ENCODE data around the gene UNC5CL. TPM values are rescaled to one million over a fixed set of nuclear protein-coding genes. Genes with fewer than 3 reads are reported as not detected.

UNC5CL gene
- total RNA-seq, 1 donor: under 0.01 TPM

DNA sequence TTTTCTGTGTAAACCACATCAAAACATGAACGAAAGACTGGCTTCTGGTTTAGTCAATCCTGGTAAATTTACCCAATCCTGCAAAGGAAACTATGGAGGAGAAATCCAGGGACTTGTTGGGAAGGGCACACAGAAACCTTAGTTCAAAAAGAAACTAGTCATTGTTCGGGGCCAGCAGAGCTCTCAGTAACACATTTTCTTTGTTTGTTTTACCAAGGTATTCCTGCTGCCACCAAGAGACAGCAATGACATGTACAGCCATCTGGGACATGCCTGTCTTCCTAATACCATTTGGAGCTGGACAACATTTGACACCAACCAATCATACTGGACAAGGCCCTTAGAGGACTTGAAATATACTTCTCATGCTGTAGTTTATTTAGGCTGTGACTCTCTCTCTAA, 24.9 kb upstream of the UNC5CL start:
- H3K4me3 ChIP-seq (ENCODE audit: low read depth, low read length): no peak overlapping the region
- TF ChIP-seq, protein P1, sequence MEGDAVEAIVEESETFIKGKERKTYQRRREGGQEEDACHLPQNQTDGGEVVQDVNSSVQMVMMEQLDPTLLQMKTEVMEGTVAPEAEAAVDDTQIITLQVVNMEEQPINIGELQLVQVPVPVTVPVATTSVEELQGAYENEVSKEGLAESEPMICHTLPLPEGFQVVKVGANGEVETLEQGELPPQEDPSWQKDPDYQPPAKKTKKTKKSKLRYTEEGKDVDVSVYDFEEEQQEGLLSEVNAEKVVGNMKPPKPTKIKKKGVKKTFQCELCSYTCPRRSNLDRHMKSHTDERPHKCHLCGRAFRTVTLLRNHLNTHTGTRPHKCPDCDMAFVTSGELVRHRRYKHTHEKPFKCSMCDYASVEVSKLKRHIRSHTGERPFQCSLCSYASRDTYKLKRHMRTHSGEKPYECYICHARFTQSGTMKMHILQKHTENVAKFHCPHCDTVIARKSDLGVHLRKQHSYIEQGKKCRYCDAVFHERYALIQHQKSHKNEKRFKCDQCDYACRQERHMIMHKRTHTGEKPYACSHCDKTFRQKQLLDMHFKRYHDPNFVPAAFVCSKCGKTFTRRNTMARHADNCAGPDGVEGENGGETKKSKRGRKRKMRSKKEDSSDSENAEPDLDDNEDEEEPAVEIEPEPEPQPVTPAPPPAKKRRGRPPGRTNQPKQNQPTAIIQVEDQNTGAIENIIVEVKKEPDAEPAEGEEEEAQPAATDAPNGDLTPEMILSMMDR (IDR thresholded peaks at IDR 0.05; ENCODE audit: insufficient read depth, low read depth, low read length): no peak
- no peak for DNase-seq (ENCODE audit: low read depth)

GRCh38 chr6:41062056-41062455, 23.0 kb upstream of the UNC5CL start:
- no peak for DNase-seq (ENCODE audit: low read depth)
- no peak overlapping the region for H3K4me3 ChIP-seq (ENCODE audit: low read depth, low read length)
- TF ChIP-seq, protein P1 (IDR thresholded peaks at IDR 0.05; ENCODE audit: insufficient read depth, low read depth, low read length): no peak

DNA sequence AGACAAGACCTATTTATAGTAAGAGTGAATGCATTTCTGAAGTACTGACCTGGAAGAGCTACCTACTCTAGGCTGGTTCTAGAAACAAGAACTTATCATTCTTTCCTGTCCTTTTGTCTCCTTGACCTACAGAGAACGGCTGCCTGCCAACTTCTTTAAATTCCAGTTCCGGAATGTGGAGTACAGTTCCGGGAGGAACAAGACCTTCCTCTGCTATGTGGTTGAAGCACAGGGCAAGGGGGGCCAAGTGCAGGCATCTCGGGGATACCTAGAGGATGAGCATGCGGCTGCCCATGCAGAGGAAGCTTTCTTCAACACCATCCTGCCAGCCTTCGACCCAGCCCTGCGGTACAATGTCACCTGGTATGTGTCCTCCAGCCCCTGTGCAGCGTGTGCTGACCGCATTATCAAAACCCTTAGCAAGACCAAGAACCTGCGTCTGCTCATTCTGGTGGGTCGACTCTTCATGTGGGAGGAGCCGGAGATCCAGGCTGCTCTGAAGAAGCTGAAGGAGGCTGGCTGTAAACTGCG, 22.2 kb upstream of the UNC5CL start:
- DNase-seq (ENCODE audit: low read depth): no peak
- TF ChIP-seq, protein P1 (IDR thresholded peaks at IDR 0.05; ENCODE audit: insufficient read depth, low read depth, low read length): no peak
- no peak overlapping the region for H3K4me3 ChIP-seq (ENCODE audit: low read depth, low read length)

DNA sequence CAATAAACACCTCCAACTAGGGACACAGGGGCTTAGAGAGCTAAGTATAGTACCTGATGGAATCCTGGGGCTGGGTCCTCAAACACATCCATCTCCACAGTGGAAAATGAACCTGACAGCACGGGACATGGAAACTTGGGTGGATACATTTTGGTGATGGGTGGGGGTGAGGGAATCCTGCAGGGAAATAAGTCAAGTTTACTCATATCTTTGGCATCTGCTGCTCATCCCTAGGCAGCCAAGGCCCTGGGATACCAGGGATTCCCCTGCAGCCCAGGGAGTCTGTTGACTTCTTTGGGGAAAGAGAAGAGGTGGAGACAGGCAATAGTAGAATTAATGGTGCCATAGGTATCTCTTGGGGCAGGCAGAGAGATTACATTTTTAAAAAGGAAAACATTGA, 20.5 kb upstream of the UNC5CL start:
- TF ChIP-seq, protein P1 (IDR thresholded peaks at IDR 0.05; ENCODE audit: insufficient read depth, low read depth, low read length): no peak
- H3K4me3 ChIP-seq (ENCODE audit: low read depth, low read length): no peak overlapping the region
- DNase-seq (ENCODE audit: low read depth): no peak

DNA sequence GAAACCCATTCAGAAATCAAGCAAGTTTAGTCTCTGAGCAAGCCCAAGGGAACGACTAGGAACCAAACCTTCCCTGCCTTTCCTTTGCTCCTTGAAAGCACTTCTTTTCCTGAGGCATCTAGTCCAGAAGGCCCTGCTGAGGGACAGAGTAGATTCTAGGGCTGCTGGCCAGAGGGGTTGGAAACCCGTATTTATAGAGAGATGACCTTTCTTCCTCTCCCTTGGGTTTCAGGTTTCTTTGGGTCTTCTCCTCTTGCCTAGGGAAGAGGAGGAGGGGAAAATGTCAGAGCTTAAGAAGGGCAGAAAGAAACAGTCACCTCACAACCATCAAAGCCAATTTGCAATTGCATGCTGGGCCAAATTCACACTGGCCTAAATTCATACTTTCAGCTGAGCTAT, 19.8 kb upstream of the UNC5CL start:
- no peak for DNase-seq (ENCODE audit: low read depth)
- H3K4me3 ChIP-seq (ENCODE audit: low read depth, low read length): no peak overlapping the region
- TF ChIP-seq, protein P1 (IDR thresholded peaks at IDR 0.05; ENCODE audit: insufficient read depth, low read depth, low read length): no peak

DNA sequence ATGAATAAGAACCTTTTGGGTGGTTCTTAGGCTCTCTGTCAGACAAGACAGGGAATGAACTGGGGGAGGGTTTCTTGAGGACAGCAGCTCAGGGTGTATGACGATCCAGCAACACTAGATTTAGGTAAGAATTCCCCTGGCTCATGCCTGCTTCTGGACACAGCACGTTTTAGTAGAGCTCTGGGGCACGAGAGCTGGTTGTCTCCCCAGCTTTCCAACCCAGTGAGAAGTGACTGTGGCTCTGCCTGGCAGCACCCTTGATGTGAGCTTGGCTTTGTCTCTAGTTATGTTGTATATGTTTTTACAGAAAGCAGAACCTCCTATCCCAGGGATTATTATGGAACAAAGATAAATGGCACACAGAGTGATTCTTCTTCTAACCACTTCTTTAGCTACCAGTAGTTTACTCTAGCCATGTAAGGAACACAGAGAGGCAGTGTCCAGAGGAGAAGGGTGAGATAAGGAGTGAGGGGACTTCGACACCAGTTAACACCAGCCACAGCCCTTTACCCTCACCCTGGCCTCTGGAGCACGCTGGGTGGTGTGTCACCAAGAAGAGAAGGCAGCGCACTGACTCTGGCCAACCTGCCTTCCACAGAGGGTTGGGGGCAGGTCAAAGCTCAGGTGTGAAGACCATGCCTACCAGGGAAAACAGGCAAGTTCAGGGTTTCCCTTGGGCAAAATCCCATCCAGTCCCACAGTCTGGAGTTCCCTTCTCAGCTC, 17.9 kb upstream of the UNC5CL start:
- no peak for DNase-seq (ENCODE audit: low read depth)
- TF ChIP-seq, protein P1 (IDR thresholded peaks at IDR 0.05; ENCODE audit: insufficient read depth, low read depth, low read length): no peak
- H3K4me3 ChIP-seq (ENCODE audit: low read depth, low read length): no peak overlapping the region

Measured in fibroblast of villous mesenchyme (primary cell).